Testis (tissue), 2 donors: ENCODE results near the gene SND1.

ENCODE experiments used
- POLR2A ChIP-seq: fragments of 450-650 bp; IDR thresholded peaks from one replicate; pipeline ENCODE4 v1.6.1; 2017; ENCODE audit warnings: antibody characterized with exemption, mild to moderate bottlenecking, moderate library complexity
- TF ChIP-seq, protein P1 (sequence below), 3 experiments: fragments of 450-650 bp in 2 of 3; fragments of 200-600 bp in 1 of 3; sonication (generic) in 1 of 3; IDR thresholded peaks; one replicate each; pipeline ENCODE4 v1.5.1; 2016 to 2019; ENCODE audit warnings: antibody characterized with exemption in 3 of 3, mild to moderate bottlenecking in 2 of 3, moderate library complexity in 1 of 3

DNA sequence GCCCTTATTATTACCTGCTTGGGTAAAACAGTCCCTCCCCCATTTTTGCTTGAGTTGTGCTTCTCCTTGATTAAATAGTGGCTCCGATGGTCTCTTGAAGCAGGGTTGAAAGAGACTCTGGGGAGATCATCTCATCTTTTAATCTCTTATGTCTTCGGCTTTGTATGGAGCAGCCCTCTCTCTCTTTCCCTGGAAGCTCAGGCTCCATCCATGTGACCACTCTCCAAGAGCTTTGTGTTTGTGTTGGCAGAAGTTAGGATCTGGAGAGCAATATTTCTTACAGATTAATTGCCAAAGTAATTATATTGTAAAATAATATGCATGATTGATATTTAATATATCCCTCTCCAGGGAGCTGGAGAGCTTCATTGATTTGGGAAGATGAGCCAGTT, 302.4 kb downstream of the SND1 start:
- TF ChIP-seq POLR2A = no peak
- TF ChIP-seq, protein P1, sequence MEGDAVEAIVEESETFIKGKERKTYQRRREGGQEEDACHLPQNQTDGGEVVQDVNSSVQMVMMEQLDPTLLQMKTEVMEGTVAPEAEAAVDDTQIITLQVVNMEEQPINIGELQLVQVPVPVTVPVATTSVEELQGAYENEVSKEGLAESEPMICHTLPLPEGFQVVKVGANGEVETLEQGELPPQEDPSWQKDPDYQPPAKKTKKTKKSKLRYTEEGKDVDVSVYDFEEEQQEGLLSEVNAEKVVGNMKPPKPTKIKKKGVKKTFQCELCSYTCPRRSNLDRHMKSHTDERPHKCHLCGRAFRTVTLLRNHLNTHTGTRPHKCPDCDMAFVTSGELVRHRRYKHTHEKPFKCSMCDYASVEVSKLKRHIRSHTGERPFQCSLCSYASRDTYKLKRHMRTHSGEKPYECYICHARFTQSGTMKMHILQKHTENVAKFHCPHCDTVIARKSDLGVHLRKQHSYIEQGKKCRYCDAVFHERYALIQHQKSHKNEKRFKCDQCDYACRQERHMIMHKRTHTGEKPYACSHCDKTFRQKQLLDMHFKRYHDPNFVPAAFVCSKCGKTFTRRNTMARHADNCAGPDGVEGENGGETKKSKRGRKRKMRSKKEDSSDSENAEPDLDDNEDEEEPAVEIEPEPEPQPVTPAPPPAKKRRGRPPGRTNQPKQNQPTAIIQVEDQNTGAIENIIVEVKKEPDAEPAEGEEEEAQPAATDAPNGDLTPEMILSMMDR (IDR thresholded peaks at IDR 0.05) = no peak
